ENCODE results near the gene TAF1B.

TAF1B gene

GRCh38 chr2:9945596-9945995 lies 102.3 kb downstream of the TAF1B start:
- no peak for DNase-seq

GRCh38 chr2:9946076-9946475 lies 102.8 kb downstream of the TAF1B start:
- DNase-seq: no peak

GRCh38 chr2:9946818-9947217 lies 103.5 kb downstream of the TAF1B start:
- no peak for DNase-seq

- DNase-seq: no peak
These were observed 105.4 kb downstream of the TAF1B start for GRCh38 chr2:9948721-9949120.

- no peak for DNase-seq
These were observed 106.1 kb downstream of the TAF1B start for GRCh38 chr2:9949239-9949991.

GRCh38 chr2:9949992-9950520 lies 106.8 kb downstream of the TAF1B start:
- DNase-seq: no peak

GRCh38 chr2:9950521-9951271 lies 107.4 kb downstream of the TAF1B start:
- peak in 1 of 2 experiments; percentile 10 for DNase-seq

GRCh38 chr2:9951272-9951521 lies 107.9 kb downstream of the TAF1B start:
- no peak for DNase-seq

- DNase-seq: peak; percentile 73 to 80
These were observed 108.4 kb downstream of the TAF1B start, which contains the start of gene GRHL1 for GRCh38 chr2:9951522-9952285. GRHL1 (plus strand) TSS chr2:9951693; CDS start chr2:9951834, 141 bp downstream.

GRCh38 chr2:9952286-9952737 lies 109.0 kb downstream of the TAF1B start:
- no peak for DNase-seq

GRCh38 chr2:9952856-9953503 lies 109.7 kb downstream of the TAF1B start:
- DNase-seq: no peak

- no peak for DNase-seq
These were observed 110.9 kb downstream of the TAF1B start for GRCh38 chr2:9954136-9954535.

GRCh38 chr2:9958057-9958456 lies 114.8 kb downstream of the TAF1B start:
- DNase-seq: no peak

GRCh38 chr2:9959262-9959661 lies 116.0 kb downstream of the TAF1B start:
- DNase-seq: no peak

GRCh38 chr2:9961013-9961412 lies 117.7 kb downstream of the TAF1B start:
- DNase-seq: no peak

GRCh38 chr2:9964334-9964980 lies 121.2 kb downstream of the TAF1B start:
- DNase-seq: no peak

- no peak for DNase-seq
These were observed 122.0 kb downstream of the TAF1B start for GRCh38 chr2:9965119-9965822.

- no peak for DNase-seq
These were observed 123.3 kb downstream of the TAF1B start for GRCh38 chr2:9966491-9967022.

GRCh38 chr2:9967053-9967775 lies 123.9 kb downstream of the TAF1B start:
- no peak for DNase-seq
